NCI-H146 (cell line): Measurements from ENCODE around the gene HRAS.

ENCODE experiments used
- DNase-seq: peaks from one replicate; lab custom pipeline; 2025; lab: John Stamatoyannopoulos, UW

The HRAS gene

DNA sequence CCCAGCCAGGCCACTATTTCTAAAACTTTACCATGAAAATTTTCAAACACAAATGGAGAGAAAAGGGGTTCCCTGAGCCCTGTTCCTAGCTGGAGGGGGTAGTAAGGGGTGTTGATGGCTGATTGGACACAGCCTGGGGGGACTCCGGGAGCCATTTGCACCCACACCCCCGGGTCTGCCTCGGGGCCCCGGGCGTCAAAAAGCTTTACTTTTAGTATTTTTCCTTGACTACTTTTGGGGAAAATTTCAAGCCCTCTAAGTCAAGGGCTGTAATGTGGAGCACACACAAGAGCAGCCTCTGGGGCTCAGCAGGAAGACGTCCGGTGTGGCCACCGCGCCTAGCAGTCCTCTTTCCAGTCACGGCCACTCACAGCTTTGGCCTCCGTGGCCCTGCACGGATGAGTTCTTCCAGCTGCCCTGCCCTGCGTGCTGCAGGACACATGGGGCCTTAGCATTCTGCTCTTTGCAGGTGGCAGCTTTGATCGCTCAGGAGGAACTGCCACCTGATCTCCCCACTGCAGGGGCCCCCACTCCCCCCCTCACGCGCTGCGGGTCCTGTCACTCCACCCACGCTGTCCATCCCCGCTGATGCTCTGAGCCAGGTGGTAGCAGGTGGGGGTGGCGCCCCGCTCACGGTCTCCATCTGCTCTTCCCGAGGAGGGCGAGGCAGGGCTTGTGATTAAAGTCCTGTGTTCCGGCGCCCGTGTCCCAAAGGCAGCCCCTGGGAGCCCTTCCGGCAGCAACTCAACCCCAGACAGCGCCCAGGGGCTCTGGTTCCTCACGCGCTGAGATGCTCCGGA, 42.7 kb downstream of the HRAS start:
- DNase-seq, result peak; percentile 52

DNA sequence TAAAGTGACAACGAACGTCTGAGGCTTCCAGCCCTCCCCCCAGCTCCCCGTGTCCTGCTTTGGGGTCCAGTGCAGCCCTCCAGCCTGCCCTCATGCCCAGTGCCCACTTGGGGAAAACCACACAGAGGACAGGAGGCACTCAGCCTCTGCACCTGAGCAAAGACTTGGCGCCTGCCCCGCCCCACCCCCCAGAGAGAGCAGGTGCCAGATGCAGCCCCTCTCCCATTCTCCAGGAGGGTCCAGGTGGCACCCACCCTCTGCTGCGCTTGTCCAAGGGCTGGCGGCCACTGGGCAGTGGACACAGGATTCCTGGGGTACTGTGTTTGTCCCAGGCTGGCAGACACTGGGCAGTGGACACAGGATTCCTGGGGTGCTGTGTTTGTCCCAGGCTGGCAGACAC, 44.0 kb downstream of the HRAS start:
- DNase-seq, result no peak

DNA sequence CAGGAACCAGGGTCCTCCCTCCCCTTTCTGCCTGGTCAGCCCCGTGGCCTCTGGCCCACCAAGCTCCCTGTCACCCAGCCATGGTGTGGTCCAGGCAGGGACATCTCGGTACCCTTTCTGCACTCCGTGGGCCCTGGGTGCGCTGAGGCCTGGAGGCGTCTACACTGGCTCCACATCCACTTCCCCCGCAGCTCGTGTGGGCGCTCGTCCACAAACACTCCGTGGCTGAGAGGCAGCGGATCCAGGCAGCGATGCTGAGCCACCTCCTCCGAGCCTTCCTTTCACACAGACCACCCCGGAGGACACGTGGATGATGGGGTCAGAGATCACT, 44.5 kb downstream of the HRAS start:
- DNase-seq, result no peak

DNA sequence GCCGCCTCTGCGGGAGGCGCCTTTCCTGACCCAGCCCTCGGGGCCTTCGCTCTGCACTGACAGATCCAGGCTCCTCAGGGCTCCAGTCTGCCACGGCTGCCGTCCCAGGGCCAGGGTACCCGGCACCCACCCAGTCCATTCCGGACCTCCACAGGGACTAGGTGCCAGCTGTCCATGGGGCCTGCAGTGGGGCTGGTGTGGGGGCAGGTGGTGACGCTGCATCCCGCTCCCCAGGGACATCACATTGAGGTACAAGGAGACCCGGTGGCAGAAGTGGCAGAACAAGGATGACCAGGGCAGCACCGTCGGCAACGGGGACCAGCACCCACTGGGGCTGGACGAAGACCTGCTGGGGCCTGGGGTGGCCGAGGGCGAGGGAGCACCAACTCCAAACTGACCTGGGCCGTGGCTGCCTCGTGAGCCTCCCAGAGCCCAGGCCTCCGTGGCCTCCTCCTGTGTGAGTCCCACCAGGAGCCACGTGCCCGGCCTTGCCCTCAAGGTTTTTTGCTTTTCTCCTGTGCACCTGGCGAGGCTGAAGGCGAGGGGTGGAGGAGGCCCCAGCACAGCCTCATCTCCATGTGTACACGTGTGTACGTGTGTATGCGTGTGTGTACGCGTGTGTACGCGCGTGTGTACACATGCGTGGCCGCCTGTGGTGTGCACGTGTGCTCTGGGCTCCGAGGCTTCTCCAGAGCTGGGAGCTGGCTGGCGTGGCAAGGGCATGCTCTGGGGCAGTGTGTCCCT, 45.0 kb downstream of the HRAS start:
- no peak for DNase-seq

DNA sequence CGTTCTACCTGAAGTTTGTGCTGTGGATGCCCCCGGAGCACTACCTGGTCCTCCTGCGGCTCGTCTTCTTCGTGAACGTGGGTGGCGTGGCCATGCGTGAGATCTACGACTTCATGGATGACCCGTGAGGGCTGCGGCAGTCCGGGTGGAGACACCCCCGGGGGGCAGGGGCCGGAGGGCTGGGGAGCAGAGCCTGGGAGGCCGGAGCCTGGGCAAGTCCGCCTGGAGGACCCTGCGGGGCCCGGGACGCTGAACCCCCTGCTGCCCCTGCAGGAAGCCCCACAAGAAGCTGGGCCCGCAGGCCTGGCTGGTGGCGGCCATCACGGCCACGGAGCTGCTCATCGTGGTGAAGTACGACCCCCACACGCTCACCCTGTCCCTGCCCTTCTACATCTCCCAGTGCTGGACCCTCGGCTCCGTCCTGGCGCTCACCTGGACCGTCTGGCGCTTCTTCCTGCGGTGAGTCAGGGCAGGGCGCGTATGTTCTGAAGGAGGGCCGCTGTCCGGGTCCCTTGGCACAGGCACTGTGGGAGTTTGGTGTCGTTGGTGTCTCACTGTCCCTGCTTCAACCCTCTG, 45.7 kb downstream of the HRAS start:
- no peak for DNase-seq

DNA sequence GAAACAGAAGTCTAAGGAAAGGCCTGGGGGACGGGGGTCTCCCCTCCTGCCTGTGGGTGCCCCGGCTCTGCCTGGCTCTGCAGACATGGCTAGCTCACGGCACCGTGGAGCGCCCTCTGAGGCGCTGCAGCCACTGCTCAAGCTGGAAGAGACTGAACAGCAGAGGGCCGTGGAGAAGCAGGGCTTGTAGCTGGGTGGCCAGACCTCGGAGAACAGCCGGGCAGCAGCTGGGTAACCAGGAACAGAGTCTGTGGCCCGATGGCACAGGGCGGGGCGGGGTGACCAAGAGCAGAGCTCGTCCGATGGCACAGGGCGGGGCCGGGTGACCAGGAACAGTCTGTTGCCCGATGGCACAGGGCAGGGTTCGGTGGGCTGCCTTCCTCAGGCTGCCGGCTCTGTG, 46.4 kb downstream of the HRAS start:
- no peak for DNase-seq

DNA sequence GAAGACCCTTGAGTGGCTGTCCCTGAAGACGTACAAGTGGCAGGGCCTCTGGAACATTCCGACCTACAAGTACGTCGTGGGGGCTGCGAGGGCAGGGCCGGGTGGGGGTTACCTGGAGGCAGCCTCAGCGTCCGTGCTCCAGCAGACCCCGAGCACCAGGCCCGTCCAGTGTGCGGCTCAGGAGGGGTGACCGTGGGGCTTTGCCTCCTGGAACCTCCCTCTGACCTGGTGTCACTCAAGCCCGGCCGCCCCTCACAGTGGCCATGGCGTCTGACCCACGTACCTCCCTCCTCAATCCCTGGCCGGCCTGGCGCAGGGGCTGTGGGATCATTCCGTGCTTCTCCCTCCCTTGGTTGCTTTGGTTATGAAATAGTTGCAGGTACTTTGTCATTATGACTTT, 46.8 kb downstream of the HRAS start:
- DNase-seq, result no peak

DNA sequence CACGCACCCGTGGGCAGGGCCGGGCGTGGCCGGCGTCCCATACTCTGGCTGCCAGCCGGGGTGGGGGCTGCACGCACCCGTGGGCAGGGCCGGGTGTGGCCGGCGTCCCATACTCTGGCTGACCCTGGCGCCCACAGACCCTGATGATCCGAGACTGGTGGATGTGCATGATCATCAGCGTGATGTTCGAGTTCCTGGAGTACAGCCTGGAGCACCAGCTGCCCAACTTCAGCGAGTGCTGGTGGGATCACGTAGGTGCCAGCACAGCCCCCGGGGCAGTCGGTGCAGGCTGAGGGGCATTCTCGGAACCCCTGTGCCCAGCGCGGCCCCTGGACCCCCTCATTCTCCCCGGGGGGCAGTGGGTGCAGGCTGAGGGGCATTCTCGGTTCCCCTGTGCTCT, 47.3 kb downstream of the HRAS start:
- no peak for DNase-seq

DNA sequence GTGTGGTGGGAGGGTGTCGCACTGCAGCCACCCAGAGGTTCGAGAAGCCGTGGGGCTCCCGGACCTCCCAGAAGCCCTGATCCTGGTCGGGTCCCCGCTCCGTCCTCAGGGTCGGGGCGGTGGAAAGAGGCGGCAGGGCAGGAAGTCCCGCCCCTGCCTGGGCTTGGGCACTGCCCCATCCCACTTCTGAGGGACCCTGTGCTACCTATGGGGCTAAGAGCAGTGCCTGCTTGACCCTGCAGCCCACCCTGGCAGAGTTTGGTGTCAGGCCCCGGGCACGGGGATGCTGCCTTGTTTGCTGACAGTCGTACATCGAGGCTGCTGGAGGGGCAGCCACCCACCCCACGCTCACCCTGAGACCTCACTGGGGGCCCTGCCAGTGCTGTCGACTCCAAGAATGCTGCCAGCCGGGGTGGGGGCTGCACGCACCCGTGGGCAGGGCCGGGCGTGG, 47.8 kb downstream of the HRAS start:
- no peak for DNase-seq

DNA sequence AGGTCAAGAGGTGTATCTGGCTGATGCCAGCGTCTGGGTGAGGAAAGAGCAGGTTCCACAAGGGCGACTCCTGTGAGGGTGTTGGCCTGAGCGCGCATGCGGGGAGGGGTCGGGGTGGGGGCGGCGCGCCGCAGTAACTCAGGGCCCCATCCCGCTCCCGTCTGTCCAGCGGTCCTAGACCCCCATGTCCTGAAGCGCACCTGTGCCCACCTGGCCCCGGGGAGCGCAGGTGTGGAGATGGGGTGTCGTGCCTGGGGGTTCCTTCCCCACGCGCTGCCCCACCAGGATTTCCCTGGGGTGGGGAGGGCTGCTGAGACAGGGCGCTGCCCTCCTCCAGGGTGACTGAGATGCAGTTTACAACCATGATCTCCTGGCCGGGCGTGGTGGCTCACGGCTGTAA, 49.2 kb downstream of the HRAS start:
- no peak for DNase-seq

DNA sequence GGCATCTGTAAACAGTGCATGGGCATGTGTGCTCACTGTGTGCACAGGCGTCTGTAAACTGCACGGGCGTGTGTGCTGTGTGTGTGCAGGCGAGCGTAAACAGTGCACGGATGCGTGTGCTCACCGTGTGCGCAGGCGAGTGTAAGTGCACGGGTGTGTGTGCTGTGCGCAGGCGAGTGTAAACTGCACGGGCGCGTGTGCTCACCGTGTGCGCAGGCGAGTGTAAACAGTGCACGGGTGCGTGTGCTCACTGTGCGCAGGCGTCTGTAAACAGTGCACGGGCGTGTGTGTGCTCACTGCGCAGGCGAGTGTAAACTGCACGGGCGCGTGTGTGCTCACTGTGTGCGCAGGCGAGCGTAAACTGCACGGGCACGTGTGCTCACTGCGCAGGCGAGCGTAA, 50.8 kb downstream of the HRAS start:
- no peak for DNase-seq
